Stimulated activated naive CD8-positive, alpha-beta T cell treated with anti-CD3 and anti-CD28 coated beads, Interleukin-15, Interleukin-2, amounts not matched to agents 100 U/mL and 50 U/mL, for 24 hours (primary cell): ENCODE results near the gene FBXO41.

Source experiments
- ATAC-seq: fragments of 150-1000 bp; cut with Tn5 transposase; one replicate; pipeline ENCODE4 v1.10.0; 2021
- DNase-seq: peaks from one replicate; pipeline ENCODE4 v3.0.0; 2021

Gene FBXO41

GRCh38 chr2:73246850-73247249, 37.4 kb downstream of the FBXO41 start:
- DNase-seq (no peak), ATAC-seq (no peak)

- ATAC-seq: no peak
- DNase-seq: no peak
Observed at GRCh38 chr2:73244580-73244979, 39.7 kb downstream of the FBXO41 start.

GRCh38 chr2:73243884-73244570, 40.3 kb downstream of the FBXO41 start:
- no peak for ATAC-seq
- DNase-seq: no peak

GRCh38 chr2:73239776-73240175, 44.5 kb downstream of the FBXO41 start:
- ATAC-seq: no peak

GRCh38 chr2:73238976-73239375, 45.3 kb downstream of the FBXO41 start:
- no peak for ATAC-seq
- DNase-seq: no peak

More at GRCh38 chr2:73239776-73240175, 44.5 kb downstream of the FBXO41 start:
- DNase-seq: no peak

GRCh38 chr2:73238149-73238548, 46.1 kb downstream of the FBXO41 start:
- ATAC-seq: no peak
- DNase-seq: no peak

GRCh38 chr2:73237168-73237567, 47.1 kb downstream of the FBXO41 start:
- DNase-seq (no peak), ATAC-seq (no peak)

- no peak for DNase-seq
- no peak for ATAC-seq
Observed at GRCh38 chr2:73235315-73236028, 48.8 kb downstream of the FBXO41 start.

GRCh38 chr2:73233932-73234832, 50.1 kb downstream of the FBXO41 start, which contains the start of gene CCT7:
Gene CCT7, plus strand, starts transcription at chr2:73234308. Its CDS starts 71 bp downstream, at chr2:73234379.
- peak; percentile 85 for DNase-seq
- peak; percentile 76 for ATAC-seq

- DNase-seq (peak; percentile 92), ATAC-seq (peak; percentile 93)
Observed at GRCh38 chr2:73233154-73233931, 50.9 kb downstream of the FBXO41 start, which contains the start of gene PRADC1. Gene PRADC1, minus strand, starts transcription at chr2:73233239. Its CDS starts 79 bp downstream, at chr2:73233160.

GRCh38 chr2:73232403-73233153, 51.7 kb downstream of the FBXO41 start:
- peak; percentile 42 for DNase-seq
- ATAC-seq: no peak

GRCh38 chr2:73228631-73229030, 55.6 kb downstream of the FBXO41 start:
- DNase-seq (no peak), ATAC-seq (no peak)

- DNase-seq: no peak
- ATAC-seq: no peak
Observed at GRCh38 chr2:73227086-73227485, 57.2 kb downstream of the FBXO41 start.

- ATAC-seq (no peak), DNase-seq (no peak)
Observed at GRCh38 chr2:73225513-73226360, 58.5 kb downstream of the FBXO41 start.

- ATAC-seq: no peak
- no peak for DNase-seq
Observed at GRCh38 chr2:73223821-73224220, 60.5 kb downstream of the FBXO41 start.

- ATAC-seq (no peak), DNase-seq (no peak)
Observed at GRCh38 chr2:73218298-73218697, 66.0 kb downstream of the FBXO41 start.

GRCh38 chr2:73217826-73218225, 66.5 kb downstream of the FBXO41 start:
- DNase-seq: no peak
- no peak for ATAC-seq

GRCh38 chr2:73217160-73217559, 67.1 kb downstream of the FBXO41 start:
- ATAC-seq: no peak
- no peak for DNase-seq

GRCh38 chr2:73215254-73215653, 69.0 kb downstream of the FBXO41 start:
- ATAC-seq (no peak), DNase-seq (no peak)
